Peyer's patch (tissue), 4 donors: ENCODE results near the gene NNT. TPM values are rescaled to one million over a fixed set of nuclear protein-coding genes. Genes with fewer than 3 reads are reported as not detected.

Source experiments
- DNase-seq, 3 donors: peaks; one replicate each; pipeline ENCODE4 v3.0.0-alpha.2; 2017 to 2019
- H3K27ac ChIP-seq, 4 donors: fragments of 200-600 bp; sonication (generic); one replicate each; pipeline ENCODE4 v1.5.1; 2016 to 2019
- H3K27me3 ChIP-seq, 2 donors: fragments of 200-600 bp; sonication (generic); one replicate each; pipeline ENCODE4 v1.5.1; 2019
- H3K36me3 ChIP-seq, 3 donors: fragments of 200-600 bp; sonication (generic); one replicate each; pipeline ENCODE4 v1.5.1; 2016 to 2019
- H3K4me1 ChIP-seq, 4 donors: fragments of 200-600 bp; sonication (generic); one replicate each; pipeline ENCODE4 v1.5.1; 2016 to 2019
- H3K4me3 ChIP-seq, 4 donors: fragments of 200-600 bp; sonication (generic); 1 replicate in 3 of 4; 2 replicates in 1 of 4; pipeline ENCODE4 v1.5.1; 2016 to 2019; ENCODE audit warnings: mild to moderate bottlenecking in 1 of 4
- H3K9me3 ChIP-seq, 4 donors: fragments of 200-600 bp; sonication (generic); one replicate each; pipeline ENCODE4 v1.5.1; 2016 to 2019; ENCODE audit warnings: mild to moderate bottlenecking in 1 of 4
- POLR2A ChIP-seq, 2 donors: fragments of 450-650 bp; IDR thresholded peaks; one replicate each; pipeline ENCODE4 v1.5.1; 2017; ENCODE audit warnings: antibody characterized with exemption in 2 of 2, mild to moderate bottlenecking in 2 of 2, moderate library complexity in 2 of 2
- total RNA-seq, 4 donors: library from RNA; depleted of rRNA; stranded (reverse); fragments of >200 nt; gene quantifications; one replicate each; pipeline ENCODE4 v1.1.0, GENCODE V29; 2016
- TF ChIP-seq, protein P1 (sequence below), 6 experiments: fragments of 450-650 bp in 4 of 6; fragments of 200-600 bp in 2 of 6; sonication (generic) in 1 of 6; IDR thresholded peaks; one replicate each; pipeline ENCODE4 v1.5.1; 2017 to 2019; ENCODE audit warnings: antibody characterized with exemption in 6 of 6, mild to moderate bottlenecking in 3 of 6, moderate library complexity in 1 of 6

NNT gene
- total RNA-seq, 4 donors from 2014 or later, result 30.5 to 59.7 (median 44.5) TPM

DNA sequence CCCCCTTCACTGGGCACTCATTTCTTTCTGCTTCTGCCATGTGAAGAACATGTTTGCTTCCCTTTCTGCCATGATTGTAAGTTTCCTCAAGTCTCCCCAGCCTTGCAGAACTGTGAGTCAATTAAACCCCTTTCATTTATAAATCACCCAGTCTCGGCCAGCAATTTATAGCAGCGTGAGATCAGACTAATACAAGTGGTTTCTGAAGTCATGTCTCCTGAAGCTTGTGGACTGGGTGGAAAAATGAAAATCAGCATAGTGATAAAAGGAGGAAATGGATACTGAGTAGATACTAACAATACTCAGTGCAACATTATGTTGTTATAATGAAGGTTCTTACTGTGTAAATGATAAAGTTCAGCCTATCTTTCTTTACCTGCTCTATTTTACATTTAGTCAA, 35.1 kb downstream of the NNT start:
- no peak for TF ChIP-seq POLR2A (IDR thresholded peaks at IDR 0.05)
- TF ChIP-seq, protein P1, sequence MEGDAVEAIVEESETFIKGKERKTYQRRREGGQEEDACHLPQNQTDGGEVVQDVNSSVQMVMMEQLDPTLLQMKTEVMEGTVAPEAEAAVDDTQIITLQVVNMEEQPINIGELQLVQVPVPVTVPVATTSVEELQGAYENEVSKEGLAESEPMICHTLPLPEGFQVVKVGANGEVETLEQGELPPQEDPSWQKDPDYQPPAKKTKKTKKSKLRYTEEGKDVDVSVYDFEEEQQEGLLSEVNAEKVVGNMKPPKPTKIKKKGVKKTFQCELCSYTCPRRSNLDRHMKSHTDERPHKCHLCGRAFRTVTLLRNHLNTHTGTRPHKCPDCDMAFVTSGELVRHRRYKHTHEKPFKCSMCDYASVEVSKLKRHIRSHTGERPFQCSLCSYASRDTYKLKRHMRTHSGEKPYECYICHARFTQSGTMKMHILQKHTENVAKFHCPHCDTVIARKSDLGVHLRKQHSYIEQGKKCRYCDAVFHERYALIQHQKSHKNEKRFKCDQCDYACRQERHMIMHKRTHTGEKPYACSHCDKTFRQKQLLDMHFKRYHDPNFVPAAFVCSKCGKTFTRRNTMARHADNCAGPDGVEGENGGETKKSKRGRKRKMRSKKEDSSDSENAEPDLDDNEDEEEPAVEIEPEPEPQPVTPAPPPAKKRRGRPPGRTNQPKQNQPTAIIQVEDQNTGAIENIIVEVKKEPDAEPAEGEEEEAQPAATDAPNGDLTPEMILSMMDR (IDR thresholded peaks at IDR 0.05), result no peak
- H3K9me3 ChIP-seq, result no peaks in the 10 kb centered on the region
- no peak overlapping the region for H3K27ac ChIP-seq
- H3K36me3 ChIP-seq, result peaks cover 0 to 8% (median 0%) of the 10 kb centered on the region in 3 donors
- no peak for DNase-seq
- H3K4me3 ChIP-seq, result no peak overlapping the region
- no peaks in the 10 kb centered on the region for H3K27me3 ChIP-seq
- H3K4me1 ChIP-seq, result no peaks in the 10 kb centered on the region

DNA sequence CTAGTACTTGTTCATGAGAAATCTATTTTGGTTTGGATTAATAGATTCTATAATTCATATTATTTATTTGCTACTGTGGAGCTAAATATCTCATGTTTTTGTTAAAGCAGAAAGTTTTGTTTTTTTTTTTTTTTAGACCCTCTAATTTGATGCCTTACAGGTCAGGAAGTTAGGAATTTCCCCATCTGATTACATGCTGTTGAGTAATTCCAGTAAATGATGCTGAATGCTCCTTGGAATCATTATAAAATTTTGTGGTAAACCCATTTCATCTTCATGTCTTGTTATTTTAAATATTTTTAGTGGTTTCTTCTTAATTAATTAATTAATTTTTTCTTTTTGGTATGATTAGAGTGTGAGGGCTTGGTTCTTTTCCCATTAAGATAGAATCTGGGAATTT, 35.6 kb downstream of the NNT start:
- Histone ChIP-seq H3K9me3 (no peaks in the 10 kb centered on the region), H3K4me3 (no peak overlapping the region), H3K27me3 (no peaks in the 10 kb centered on the region), H3K36me3 (peaks cover 0 to 8% (median 0%) of the 10 kb centered on the region in 3 donors), H3K4me1 (no peaks in the 10 kb centered on the region), H3K27ac (no peak overlapping the region)
- no peak for DNase-seq
- TF ChIP-seq POLR2A (IDR thresholded peaks at IDR 0.05), result no peak
- TF ChIP-seq, protein P1 (IDR thresholded peaks at IDR 0.05), result no peak

DNA sequence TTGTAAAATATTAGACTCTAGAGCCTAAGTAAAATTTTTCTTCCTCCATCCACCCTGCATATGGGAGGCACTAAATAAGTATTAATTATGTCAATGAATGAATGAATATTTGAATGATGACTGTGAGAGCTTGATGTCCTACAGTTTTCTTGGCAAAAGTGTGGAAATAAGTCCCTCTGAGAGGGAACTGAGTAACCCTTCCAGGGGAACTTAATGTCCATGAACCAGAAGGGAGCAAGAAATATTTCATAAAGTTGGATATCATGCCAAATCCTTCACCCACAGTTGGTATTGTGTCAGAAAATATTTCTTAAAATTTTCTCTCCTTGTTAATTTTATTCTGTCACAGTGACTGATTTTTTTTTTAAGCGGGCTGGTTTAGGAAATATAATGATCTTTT, 36.6 kb downstream of the NNT start:
- Histone ChIP-seq H3K27me3 (no peaks in the 10 kb centered on the region), H3K4me1 (no peaks in the 10 kb centered on the region), H3K4me3 (no peak overlapping the region), H3K9me3 (no peaks in the 10 kb centered on the region), H3K36me3 (peaks cover 0 to 8% (median 0%) of the 10 kb centered on the region in 3 donors), H3K27ac (no peak overlapping the region)
- no peak for TF ChIP-seq POLR2A (IDR thresholded peaks at IDR 0.05)
- TF ChIP-seq, protein P1 (IDR thresholded peaks at IDR 0.05), result no peak
- DNase-seq, result no peak

DNA sequence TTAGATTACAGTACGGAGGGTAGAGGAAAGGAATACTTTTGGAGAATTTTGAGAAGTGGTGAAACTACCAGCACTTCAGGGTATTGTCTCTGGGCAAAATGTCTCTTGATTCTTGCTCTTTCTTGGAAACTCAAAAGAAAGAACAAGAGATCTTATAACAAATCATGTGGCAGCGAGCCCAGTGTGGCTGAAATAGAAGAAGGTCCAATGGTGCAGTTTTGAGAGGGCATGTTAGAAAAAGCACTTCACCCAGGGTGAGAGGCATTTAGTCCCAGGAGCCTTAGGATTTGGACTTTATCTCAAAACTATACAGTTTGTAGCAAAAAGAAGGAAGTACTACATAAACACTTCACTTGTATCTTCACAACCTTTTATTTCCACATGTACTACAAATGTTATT, 39.4 kb downstream of the NNT start:
- no peak for TF ChIP-seq POLR2A (IDR thresholded peaks at IDR 0.05)
- TF ChIP-seq, protein P1 (IDR thresholded peaks at IDR 0.05), result no peak
- no peaks in the 10 kb centered on the region for H3K4me1 ChIP-seq
- H3K4me3 ChIP-seq, result no peak overlapping the region
- no peaks in the 10 kb centered on the region for H3K9me3 ChIP-seq
- H3K36me3 ChIP-seq, result peaks cover 0 to 15% (median 0%) of the 10 kb centered on the region in 3 donors
- H3K27ac ChIP-seq, result no peak overlapping the region
- no peaks in the 10 kb centered on the region for H3K27me3 ChIP-seq
- no peak for DNase-seq

DNA sequence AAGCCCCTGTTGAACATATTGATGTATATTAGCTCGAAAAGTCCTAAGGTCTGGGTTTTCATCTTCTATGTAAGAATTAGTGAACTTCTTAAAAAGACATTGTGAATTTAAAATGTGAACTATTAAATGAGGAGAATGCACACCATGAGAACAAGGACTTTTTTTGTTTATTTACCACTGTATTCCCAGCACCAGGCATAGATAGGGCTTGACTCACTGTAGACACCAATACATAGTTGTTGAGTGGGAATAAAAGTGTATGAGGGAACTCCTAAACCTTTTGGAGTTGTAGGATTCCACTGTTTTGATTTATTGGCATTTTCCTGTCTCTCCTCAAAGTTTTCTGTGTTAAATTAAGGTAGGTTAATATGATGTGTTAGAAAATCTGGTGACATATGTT, 40.3 kb downstream of the NNT start:
- H3K4me3 ChIP-seq, result no peak overlapping the region
- TF ChIP-seq, protein P1 (IDR thresholded peaks at IDR 0.05), result no peak
- no peak for TF ChIP-seq POLR2A (IDR thresholded peaks at IDR 0.05)
- no peaks in the 10 kb centered on the region for H3K4me1 ChIP-seq
- H3K36me3 ChIP-seq, result peaks cover 0 to 15% (median 0%) of the 10 kb centered on the region in 3 donors
- no peaks in the 10 kb centered on the region for H3K27me3 ChIP-seq
- H3K27ac ChIP-seq, result no peak overlapping the region
- H3K9me3 ChIP-seq, result no peaks in the 10 kb centered on the region
- no peak for DNase-seq

DNA sequence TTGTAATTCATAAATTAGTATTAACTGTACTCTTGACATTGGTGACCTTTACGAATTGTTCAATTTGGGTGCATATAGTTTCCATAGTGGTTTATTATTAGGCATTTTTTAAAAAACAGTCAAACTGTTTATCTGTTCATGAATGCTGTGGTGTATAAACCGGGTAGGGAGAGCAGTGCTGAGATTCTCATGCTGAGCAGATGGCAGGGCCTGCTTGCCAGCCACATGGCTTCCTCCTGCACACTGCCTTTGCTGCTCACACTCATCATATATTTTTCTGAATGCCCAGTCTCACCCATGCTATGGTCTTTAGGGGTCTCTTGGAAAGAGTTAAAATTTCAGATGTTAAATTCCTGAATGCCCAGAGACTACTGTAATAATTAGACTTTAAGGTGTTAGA, 40.8 kb downstream of the NNT start:
- TF ChIP-seq POLR2A (IDR thresholded peaks at IDR 0.05), result no peak
- TF ChIP-seq, protein P1 (IDR thresholded peaks at IDR 0.05), result no peak

More for the DNA sequence above, 40.8 kb downstream of the NNT start:
- Histone ChIP-seq H3K9me3 (no peaks in the 10 kb centered on the region), H3K36me3 (peaks cover 0 to 19% (median 0%) of the 10 kb centered on the region in 3 donors), H3K27ac (no peak overlapping the region), H3K4me1 (no peaks in the 10 kb centered on the region), H3K27me3 (no peaks in the 10 kb centered on the region), H3K4me3 (no peak overlapping the region)
- DNase-seq, result no peak
